Transverse colon (tissue), 4 donors: ENCODE data around the gene TOMM34. TPM values are rescaled to one million over a fixed set of nuclear protein-coding genes. Genes with fewer than 3 reads are reported as not detected.
A peak's percentile ranks its signal among the peaks of the same experiment; 100 is the strongest.

Experiments used
- DNase-seq: peaks from one replicate; pipeline ENCODE4 v3.0.0-alpha.2; 2019
- H3K27ac ChIP-seq, 4 donors: fragments of 200-600 bp; sonication (generic); 2 replicates each; pipeline ENCODE4 v1.5.1; 2016 to 2018; ENCODE audit warnings: inconsistent platforms in 4 of 4
- H3K27me3 ChIP-seq: fragments of 200-600 bp; sonication (generic); 2 replicates; pipeline ENCODE4 v1.5.1; 2017; ENCODE audit warnings: inconsistent platforms
- H3K36me3 ChIP-seq, 4 donors: fragments of 200-600 bp; sonication (generic); 2 replicates each; pipeline ENCODE4 v1.5.1; 2017 to 2019; ENCODE audit warnings: inconsistent platforms in 4 of 4
- H3K4me1 ChIP-seq, 4 donors: fragments of 200-600 bp; sonication (generic); 2 replicates each; pipeline ENCODE4 v1.5.1; 2017 to 2020; ENCODE audit warnings: inconsistent platforms in 4 of 4
- H3K4me3 ChIP-seq, 4 donors: fragments of 200-600 bp; sonication (generic); 1 replicate in 1 of 4; 2 replicates in 3 of 4; pipeline versions ENCODE4 v1.5.1 to v1.6.1; 2017 to 2019; ENCODE audit warnings: inconsistent platforms in 4 of 4
- H3K9me3 ChIP-seq, 2 donors: fragments of 200-600 bp; sonication (generic); 2 replicates each; pipeline ENCODE4 v1.5.1; 2017 to 2019; ENCODE audit warnings: inconsistent platforms in 2 of 2
- EP300 ChIP-seq: sonication (generic); formaldehyde crosslinking; IDR thresholded peaks from one replicate; pipeline ENCODE4 v1.6.1; 2017; ENCODE audit warnings: antibody characterized with exemption, low read depth
- POLR2A ChIP-seq: fragments of 450-650 bp; IDR thresholded peaks from one replicate; pipeline ENCODE4 v1.6.1; 2016; ENCODE audit warnings: antibody characterized with exemption, mild to moderate bottlenecking, moderate library complexity
- POLR2AphosphoS5 ChIP-seq, 3 donors: sonication (generic); formaldehyde crosslinking; IDR thresholded peaks; one replicate each; pipeline ENCODE4 v1.6.1; 2016; ENCODE audit warnings: antibody characterized with exemption in 3 of 3
- WGBS, 2 donors: methylation state at CpG; one replicate each; pipeline ENCODE4 v1.1.5; 2018; ENCODE audit warnings: low coverage in 1 of 2; 5-methylcytosine and 5-hydroxymethylcytosine counted together
- in situ Hi-C, 4 donors: fragments of 200-750 bp; cut with MboI; loops; one replicate each; pipeline versions ENCODE4 v1.15.0 to v1.15.1; 2017; ENCODE audit warnings: low sequenced_read_pairs in 3 of 4, low pct_ligation_motif_present in 1 of 4, low pct_unique_long_range_greater_than_20kb in 1 of 4
- intact Hi-C: fragments of 100-400 bp; cut with DNase I; formaldehyde crosslinking; loops from one replicate; pipeline ENCODE4 v1.15.1; 2023; ENCODE audit warnings: low total_unique reads
- total RNA-seq, 4 donors: library from RNA; depleted of rRNA; stranded (reverse); fragments of >200 nt; gene quantifications; one replicate each; pipeline ENCODE4 v1.1.0, GENCODE V29; 2016
- TF ChIP-seq, protein P1 (sequence below), 5 experiments: fragments of 200-600 bp in 3 of 5; fragments of 450-650 bp in 2 of 5; sonication (generic) in 3 of 5; IDR thresholded peaks; 1 replicate in 2 of 5; 2 replicates in 3 of 5; pipeline ENCODE4 v1.5.1; 2016 to 2017; ENCODE audit warnings: antibody characterized with exemption in 5 of 5, inconsistent platforms in 3 of 5, mild to moderate bottlenecking in 2 of 5, moderate library complexity in 1 of 5

The TOMM34 gene
- total RNA-seq, 4 donors from 2014 or later, result 1.2 to 14.8 (median 9.4) TPM

DNA sequence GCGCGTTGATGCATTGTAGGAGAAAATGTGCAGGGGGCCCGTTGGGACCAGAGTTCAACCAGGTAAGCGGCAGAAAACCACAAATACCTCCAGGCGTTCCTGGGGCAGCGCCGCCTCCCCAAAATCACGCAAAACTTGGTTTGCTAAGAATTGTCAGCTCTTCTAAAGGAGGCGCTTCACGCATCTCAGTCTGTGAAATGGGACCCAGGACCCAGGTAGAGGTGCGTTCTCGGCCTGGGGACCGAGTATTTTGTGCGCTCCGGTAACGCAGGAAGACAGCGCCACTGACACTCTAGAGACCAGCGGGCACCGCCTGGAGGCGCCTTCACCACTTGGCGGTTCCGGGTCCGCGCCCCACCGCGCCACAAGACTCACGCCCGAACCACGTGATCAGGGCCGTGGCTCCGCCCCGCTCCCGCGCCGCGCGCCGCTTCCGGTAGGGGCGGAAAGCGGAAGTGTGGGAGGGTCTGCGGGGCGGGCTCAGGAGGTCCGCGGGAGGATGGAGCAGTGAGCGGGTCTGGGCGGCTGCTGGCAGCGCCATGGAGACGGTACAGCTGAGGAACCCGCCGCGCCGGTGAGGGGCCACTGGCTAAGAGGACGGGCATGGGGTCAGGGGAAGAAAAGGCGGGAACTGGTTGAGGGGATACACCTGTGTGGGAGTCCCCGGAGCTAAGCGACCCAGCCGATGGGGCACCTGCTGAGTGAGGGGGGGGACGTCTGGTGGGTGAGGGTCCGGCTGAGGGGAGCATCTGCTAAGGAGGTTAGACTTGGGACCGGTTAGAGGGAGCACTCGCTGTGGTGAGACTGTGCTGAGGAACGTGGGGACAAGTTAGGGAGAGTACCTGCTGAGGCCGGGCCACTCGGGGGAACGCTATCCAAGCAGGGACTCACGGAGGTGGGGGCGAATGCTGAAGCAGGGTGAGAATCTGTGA, 6.1 kb upstream of the TOMM34 start, which contains the start of gene STK4:
Gene STK4, plus strand, starts transcription at position 483 of the 932 bp plus-strand sequence. Its CDS starts 57 bp downstream, at position 540.
- TF ChIP-seq EP300, result no peak
- TF ChIP-seq, protein P1, sequence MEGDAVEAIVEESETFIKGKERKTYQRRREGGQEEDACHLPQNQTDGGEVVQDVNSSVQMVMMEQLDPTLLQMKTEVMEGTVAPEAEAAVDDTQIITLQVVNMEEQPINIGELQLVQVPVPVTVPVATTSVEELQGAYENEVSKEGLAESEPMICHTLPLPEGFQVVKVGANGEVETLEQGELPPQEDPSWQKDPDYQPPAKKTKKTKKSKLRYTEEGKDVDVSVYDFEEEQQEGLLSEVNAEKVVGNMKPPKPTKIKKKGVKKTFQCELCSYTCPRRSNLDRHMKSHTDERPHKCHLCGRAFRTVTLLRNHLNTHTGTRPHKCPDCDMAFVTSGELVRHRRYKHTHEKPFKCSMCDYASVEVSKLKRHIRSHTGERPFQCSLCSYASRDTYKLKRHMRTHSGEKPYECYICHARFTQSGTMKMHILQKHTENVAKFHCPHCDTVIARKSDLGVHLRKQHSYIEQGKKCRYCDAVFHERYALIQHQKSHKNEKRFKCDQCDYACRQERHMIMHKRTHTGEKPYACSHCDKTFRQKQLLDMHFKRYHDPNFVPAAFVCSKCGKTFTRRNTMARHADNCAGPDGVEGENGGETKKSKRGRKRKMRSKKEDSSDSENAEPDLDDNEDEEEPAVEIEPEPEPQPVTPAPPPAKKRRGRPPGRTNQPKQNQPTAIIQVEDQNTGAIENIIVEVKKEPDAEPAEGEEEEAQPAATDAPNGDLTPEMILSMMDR (IDR thresholded peaks at IDR 0.05), result peak; percentile 37 to 69 (median 53)
- TF ChIP-seq POLR2A, result peak; percentile 96
- TF ChIP-seq POLR2AphosphoS5 (IDR thresholded peaks at IDR 0.05), result peak; percentile 96 to 98 (median 97)
- Histone ChIP-seq H3K36me3 (no peaks in the 10 kb centered on the region), H3K4me1 (peaks cover 0 to 45% (median 20%) of the 10 kb centered on the region in 4 donors), H3K27me3 (no peaks in the 10 kb centered on the region), H3K9me3 (no peaks in the 10 kb centered on the region), H3K4me3 (peak within 1 kb of the TSS; percentile 70 to 97 (median 80)), H3K27ac (peak within 1 kb of the TSS; percentile 90 to 94 (median 92))
- WGBS, 2 donors, result 0 to 1% methylated on average over 5 to 66 of the region's 68 CpGs
- in situ Hi-C loops (no loop called here), intact Hi-C loops (no loop called here)
- DNase-seq, result peak; percentile 97

DNA sequence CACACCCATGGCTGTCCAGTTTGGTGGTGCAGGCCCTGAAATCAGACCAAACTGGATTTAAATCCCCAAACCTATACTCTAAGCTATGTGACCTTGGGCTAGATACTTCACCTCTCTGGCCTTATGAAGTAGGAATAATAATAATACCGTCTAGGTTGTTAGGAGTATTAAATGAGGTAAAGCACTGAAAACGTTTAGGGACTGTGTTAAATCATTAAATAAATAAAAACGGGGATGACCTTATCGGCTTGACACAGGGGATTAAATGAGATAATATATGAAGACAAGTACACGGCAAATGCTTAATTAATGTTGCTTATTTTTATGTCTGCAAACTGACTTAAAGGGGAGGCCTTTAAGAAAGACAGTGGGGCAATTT, 5.4 kb upstream of the TOMM34 start:
- Histone ChIP-seq H3K27ac (peak overlapping the region; percentile 90 to 94 (median 92)), H3K36me3 (no peaks in the 10 kb centered on the region), H3K4me3 (peak overlapping the region; percentile 70 to 97 (median 80)), H3K9me3 (no peaks in the 10 kb centered on the region), H3K4me1 (peaks cover 0 to 48% (median 21%) of the 10 kb centered on the region in 4 donors), H3K27me3 (no peaks in the 10 kb centered on the region)
- TF ChIP-seq POLR2AphosphoS5 (IDR thresholded peaks at IDR 0.05) (no peak), POLR2A (no peak), EP300 (no peak)
- TF ChIP-seq, protein P1 (IDR thresholded peaks at IDR 0.05), result no peak
- intact Hi-C loops (no loop called here), in situ Hi-C loops (no loop called here)
- 37 to 44% methylated on average over 3 to 5 of the region's 5 CpGs for WGBS, 2 donors
- no peak for DNase-seq

- Histone ChIP-seq H3K27ac (no peak overlapping the region), H3K9me3 (no peaks in the 10 kb centered on the region), H3K4me3 (no peak overlapping the region), H3K27me3 (no peaks in the 10 kb centered on the region), H3K4me1 (peaks cover 5 to 43% (median 29%) of the 10 kb centered on the region in 4 donors), H3K36me3 (no peaks in the 10 kb centered on the region)
- no peak for TF ChIP-seq EP300
- no peak for TF ChIP-seq POLR2AphosphoS5 (IDR thresholded peaks at IDR 0.05)
- no peak for DNase-seq
- intact Hi-C loops, result no loop called here
- in situ Hi-C loops, result no loop called here
- WGBS, 2 donors, result 80 to 100% methylated on average over 2 to 4 of the region's 4 CpGs
These were observed 3.4 kb upstream of the TOMM34 start for GRCh38 chr20:44963325-44964215.

DNA sequence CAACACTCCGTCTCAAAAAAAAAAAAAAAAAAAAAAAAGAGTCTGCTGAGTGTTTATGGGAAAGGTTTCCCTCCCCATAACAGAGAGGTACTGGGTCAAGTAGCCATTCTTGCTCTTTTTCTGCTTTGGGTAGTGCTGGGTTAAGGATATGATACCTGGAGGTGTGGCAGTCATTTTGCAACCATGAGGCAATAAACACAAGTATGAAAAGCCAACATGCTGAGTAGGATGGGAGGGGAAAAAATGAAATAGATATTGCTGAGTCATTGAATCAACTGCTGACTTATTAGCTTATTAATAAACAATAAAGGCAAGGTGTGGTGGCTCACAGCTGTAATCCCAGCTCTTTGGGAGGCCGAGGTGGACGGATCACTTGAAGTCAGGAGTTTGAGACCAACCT, 2.3 kb upstream of the TOMM34 start:
- 88% methylated on average over 3 of the region's 3 CpGs; no CpG with 5 or more reads in 1 of the 2 donors for WGBS, 2 donors

More for the DNA sequence above, 2.3 kb upstream of the TOMM34 start:
- no peak for DNase-seq
- intact Hi-C loops (no loop called here), in situ Hi-C loops (no loop called here)
- Histone ChIP-seq H3K4me1 (peaks cover 5 to 38% (median 25%) of the 10 kb centered on the region in 4 donors), H3K27me3 (no peaks in the 10 kb centered on the region), H3K9me3 (no peaks in the 10 kb centered on the region), H3K4me3 (no peak overlapping the region), H3K27ac (no peak overlapping the region), H3K36me3 (no peaks in the 10 kb centered on the region)
- TF ChIP-seq POLR2A (no peak), POLR2AphosphoS5 (IDR thresholded peaks at IDR 0.05) (no peak), EP300 (no peak)
- TF ChIP-seq, protein P1 (IDR thresholded peaks at IDR 0.05), result no peak
